GM12878 (cell line): ENCODE data around the gene EIF5.

Source experiments
- CREB1 ChIP-seq: IDR thresholded peaks from 2 replicates; pipeline ENCODE4 v1.6.1; 2012; ENCODE audit warnings: low read depth, mild to moderate bottlenecking, inconsistent platforms
- FOXM1 ChIP-seq: IDR thresholded peaks from 2 replicates; pipeline ENCODE4 v1.6.1; 2012; ENCODE audit warnings: low read depth, mild to moderate bottlenecking, inconsistent platforms, low read length, moderate library complexity
- TARDBP ChIP-seq: IDR thresholded peaks from 2 replicates; pipeline ENCODE4 v1.6.1; 2016; ENCODE audit warnings: borderline replicate concordance
- TCF12 ChIP-seq: IDR thresholded peaks from 2 replicates; pipeline ENCODE4 v1.6.1; 2011; ENCODE audit warnings: low read depth, mild to moderate bottlenecking, low read length
- TF ChIP-seq, protein P1 (sequence below), 3 experiments: IDR thresholded peaks in 2 of 3; conservative IDR thresholded peaks in 1 of 3; 2 replicates each; pipeline ENCODE4 v1.5.1; 2011; ENCODE audit warnings: low read depth in 3 of 3, low read length in 3 of 3, mild to moderate bottlenecking in 3 of 3, control low read depth in 2 of 3, moderate library complexity in 2 of 3, inconsistent platforms in 1 of 3, mixed read lengths in 1 of 3; ENCODE audit not compliant: control insufficient read depth in 2 of 3, insufficient read depth in 1 of 3; ENCODE audit errors: extremely low read depth in 1 of 3

DNA sequence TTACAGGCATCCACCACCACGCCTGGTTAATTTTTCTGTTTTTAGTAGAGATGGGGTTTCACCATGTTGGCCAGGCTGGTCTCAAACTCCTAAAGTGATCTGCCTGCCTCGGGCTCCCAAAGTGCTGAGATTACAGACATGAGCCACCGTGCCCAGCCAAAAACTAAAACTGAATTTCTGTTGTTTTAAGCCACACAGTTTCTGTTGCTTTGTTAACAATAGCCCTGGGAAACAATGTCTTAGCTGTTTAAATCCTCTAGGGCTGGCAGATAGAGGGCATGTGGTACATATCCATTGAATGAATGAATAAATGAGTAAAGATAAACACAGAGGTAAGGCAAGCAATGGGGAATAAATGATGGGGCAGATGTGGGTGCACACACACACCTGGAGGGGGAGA, 8.0 kb upstream of the EIF5 start:
- TF ChIP-seq CREB1 (no peak), TCF12 (no peak), TARDBP (no peak), FOXM1 (no peak)
- TF ChIP-seq, protein P1, sequence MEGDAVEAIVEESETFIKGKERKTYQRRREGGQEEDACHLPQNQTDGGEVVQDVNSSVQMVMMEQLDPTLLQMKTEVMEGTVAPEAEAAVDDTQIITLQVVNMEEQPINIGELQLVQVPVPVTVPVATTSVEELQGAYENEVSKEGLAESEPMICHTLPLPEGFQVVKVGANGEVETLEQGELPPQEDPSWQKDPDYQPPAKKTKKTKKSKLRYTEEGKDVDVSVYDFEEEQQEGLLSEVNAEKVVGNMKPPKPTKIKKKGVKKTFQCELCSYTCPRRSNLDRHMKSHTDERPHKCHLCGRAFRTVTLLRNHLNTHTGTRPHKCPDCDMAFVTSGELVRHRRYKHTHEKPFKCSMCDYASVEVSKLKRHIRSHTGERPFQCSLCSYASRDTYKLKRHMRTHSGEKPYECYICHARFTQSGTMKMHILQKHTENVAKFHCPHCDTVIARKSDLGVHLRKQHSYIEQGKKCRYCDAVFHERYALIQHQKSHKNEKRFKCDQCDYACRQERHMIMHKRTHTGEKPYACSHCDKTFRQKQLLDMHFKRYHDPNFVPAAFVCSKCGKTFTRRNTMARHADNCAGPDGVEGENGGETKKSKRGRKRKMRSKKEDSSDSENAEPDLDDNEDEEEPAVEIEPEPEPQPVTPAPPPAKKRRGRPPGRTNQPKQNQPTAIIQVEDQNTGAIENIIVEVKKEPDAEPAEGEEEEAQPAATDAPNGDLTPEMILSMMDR (IDR thresholded peaks at IDR 0.05 in 2 of 3, conservative IDR thresholded peaks at IDR 0.05 in 1 of 3; ENCODE audit: control insufficient read depth in 2 of 3, extremely low read depth in 1 of 3, insufficient read depth in 1 of 3, low read depth in 3 of 3, low read length in 3 of 3), result no peak
